ENCODE data around the gene MYRIP. TPM values are rescaled to one million over a fixed set of nuclear protein-coding genes. Genes with fewer than 3 reads are reported as not detected.

MYRIP gene
- total and polyA plus RNA-seq, 2 of the 4 experiments (the other 2 are of a cell fraction) = not detected

- no peaks in the 10 kb centered on the region for H3K4me1 ChIP-seq (ENCODE audit: control insufficient read depth, insufficient read depth, low read length)
- dilution Hi-C loops (cut with HindIII; ENCODE audit: low sequenced_read_pairs, unreplicated experiment) = no loop called here
- no peaks in the 10 kb centered on the region for H3K27me3 ChIP-seq (ENCODE audit: control insufficient read depth, insufficient read depth, low read length)
- in situ Hi-C loops (cut with MboI; ENCODE audit: low sequenced_read_pairs) = no loop called here
- H3K4me3 ChIP-seq (ENCODE audit: insufficient read depth, low read depth, low read length) = no peak overlapping the region
- H3K9ac ChIP-seq (ENCODE audit: low read depth, low read length) = no peak overlapping the region
- no peak overlapping the region for H4K91ac ChIP-seq (ENCODE audit: insufficient read depth, low read depth, low read length)
- ChIA-PET CTCF (no interaction called here), POLR2A (ENCODE audit: unreplicated experiment) (no interaction called here)
- ATAC-seq (ENCODE audit: low read depth) (no peak), DNase-seq (no peak)
- no peaks in the 10 kb centered on the region for H3K36me3 ChIP-seq (ENCODE audit: control insufficient read depth, insufficient read depth, low read length)
- H2AFZ ChIP-seq (replicated peaks; ENCODE audit: low read length, poor library complexity) = no peak overlapping the region
- H2BK20ac ChIP-seq (ENCODE audit: low read depth, low read length) = no peak overlapping the region
- no peak overlapping the region for H3K14ac ChIP-seq (replicated peaks; ENCODE audit: low read depth, low read length)
- H3K4ac ChIP-seq (ENCODE audit: low read depth, low read length) = no peak overlapping the region
- intact Hi-C loops (cut with micrococcal nuclease) = no loop called here
- H3K4me2 ChIP-seq (ENCODE audit: low read depth, low read length) = no peak overlapping the region
- no peaks in the 10 kb centered on the region for H4K20me1 ChIP-seq (ENCODE audit: insufficient read depth, low read length)
- H3K9me3 ChIP-seq (ENCODE audit: control insufficient read depth, insufficient read depth, low read length) = peaks cover 9% of the 10 kb centered on the region
- no TSS peak for BruUV-seq (replicated peaks)
- H3K27ac ChIP-seq (ENCODE audit: insufficient read depth, low read length) = no peak overlapping the region
- H4K8ac ChIP-seq (ENCODE audit: low read depth in 2 of 2, low read length in 2 of 2) = no peak overlapping the region
- no CpG with 5 or more reads among the region's 2 CpGs for WGBS, 2 experiments (ENCODE audit: extremely low coverage in 2 of 2, insufficient read length in 1 of 2)
- H3K9me1 ChIP-seq (ENCODE audit: insufficient read depth, low read length) = no peaks in the 10 kb centered on the region
- H4K5ac ChIP-seq (ENCODE audit: low read depth, low read length) = no peak overlapping the region
- H3K56ac ChIP-seq (ENCODE audit: extremely low read depth, insufficient read depth, low read length) = no peak overlapping the region
- H2AK9ac ChIP-seq (replicated peaks; ENCODE audit: low read depth, low read length, poor library complexity) = no peak overlapping the region
- H3K18ac ChIP-seq (ENCODE audit: low read depth, low read length) = no peak overlapping the region
- no peaks in the 10 kb centered on the region for H3K79me1 ChIP-seq (ENCODE audit: low read depth in 1 of 2, low read length in 2 of 2)
- no peak overlapping the region for H2AK5ac ChIP-seq (ENCODE audit: low read depth, low read length)
- no peak overlapping the region for H2BK120ac ChIP-seq (ENCODE audit: low read depth, low read length)
- H3K23ac ChIP-seq (ENCODE audit: low read depth, low read length) = no peak overlapping the region
- no peak for TF ChIP-seq USF2 (IDR thresholded peaks at IDR 0.05; ENCODE audit: low read depth, low read length)
- TF ChIP-seq BHLHE40 (IDR thresholded peaks at IDR 0.05; ENCODE audit: low read depth, low read length) = no peak
- no peak for TF ChIP-seq NFE2L2 (IDR thresholded peaks at IDR 0.05; ENCODE audit: low read depth, low read length)
- TF ChIP-seq ELK1 (IDR thresholded peaks at IDR 0.05; ENCODE audit: borderline replicate concordance, low read depth, low read length) = no peak
- no peak for TF ChIP-seq FOS (IDR thresholded peaks at IDR 0.05; ENCODE audit: low read depth, low read length)
- no peak for TF ChIP-seq CTCF (conservative IDR thresholded peaks at IDR 0.05; ENCODE audit: low read depth, low read length)
- TF ChIP-seq MAFK (IDR thresholded peaks at IDR 0.05; ENCODE audit: low read depth, low read length) = no peak
- TF ChIP-seq SMC3 (IDR thresholded peaks at IDR 0.05; ENCODE audit: low read depth, low read length) = no peak
- TF ChIP-seq CHD1 (IDR thresholded peaks at IDR 0.05; ENCODE audit: low read depth, low read length) = no peak
- TF ChIP-seq MXI1 (IDR thresholded peaks at IDR 0.05; ENCODE audit: borderline replicate concordance, low read depth, low read length) = no peak
- no peak for TF ChIP-seq RCOR1 (IDR thresholded peaks at IDR 0.05; ENCODE audit: insufficient replicate concordance, low read length)
- no peak for TF ChIP-seq POLR2A (IDR thresholded peaks at IDR 0.05; ENCODE audit: low read depth, low read length)
- TF ChIP-seq RAD21 (IDR thresholded peaks at IDR 0.05; ENCODE audit: low read length) = no peak
- TF ChIP-seq MAZ (IDR thresholded peaks at IDR 0.05; ENCODE audit: borderline replicate concordance, low read depth, low read length) = no peak
- no peak for TF ChIP-seq RFX5 (IDR thresholded peaks at IDR 0.05; ENCODE audit: low read depth, low read length)
- TF ChIP-seq CEBPB (IDR thresholded peaks at IDR 0.05; ENCODE audit: low read depth, low read length) = no peak
- no peak overlapping the region for H2BK15ac ChIP-seq (ENCODE audit: low read depth, low read length)
- H2BK5ac ChIP-seq (ENCODE audit: low read depth, low read length, poor library complexity, severe bottlenecking) = no peak overlapping the region
Measured at GRCh38 chr3:39896184-39896583, 86.8 kb downstream of the MYRIP start.
